HL-60 (cell line): ENCODE data around the gene NUTM1.

Experiments
- DNase-seq, 2 experiments: peaks; one replicate each; pipeline ENCODE4 v3.0.0-alpha.2; 2010 to 2020; ENCODE audit warnings: low read depth in 1 of 2, low spot score in 1 of 2
- H3K27ac ChIP-seq: fragments of 250-450 bp; sonication (Bioruptor Pico); replicated peaks from 2 replicates; pipeline ENCODE4 v1.5.1; 2020; ENCODE audit warnings: mild to moderate bottlenecking, moderate library complexity
- H3K27me3 ChIP-seq: fragments of 250-450 bp; sonication (Bioruptor Pico); 2 replicates; pipeline ENCODE4 v1.5.1; 2021; ENCODE audit warnings: mild to moderate bottlenecking, moderate library complexity; ENCODE audit not compliant: insufficient read depth, poor library complexity, severe bottlenecking
- H3K4me3 ChIP-seq: replicated peaks from 2 replicates; pipeline ENCODE4 v1.5.1; 2011; ENCODE audit warnings: mild to moderate bottlenecking, control low read depth, low read length; ENCODE audit not compliant: insufficient read depth
- CTCF ChIP-seq: IDR thresholded peaks from one replicate; pipeline ENCODE4 v1.5.1; 2011; ENCODE audit warnings: low read length, control low read depth, inconsistent platforms; ENCODE audit not compliant: insufficient read depth
- GABPA ChIP-seq: IDR thresholded peaks from 2 replicates; pipeline ENCODE4 v1.6.1; 2012; ENCODE audit warnings: low read depth
- POLR2AphosphoS5 ChIP-seq: IDR thresholded peaks from 2 replicates; pipeline ENCODE4 v1.6.1; 2012; ENCODE audit warnings: low read depth
- REST ChIP-seq: IDR thresholded peaks from 2 replicates; pipeline ENCODE4 v1.6.1; 2012; ENCODE audit warnings: low read depth; ENCODE audit not compliant: insufficient replicate concordance
- SPI1 ChIP-seq: IDR thresholded peaks from 2 replicates; pipeline ENCODE4 v1.6.1; 2012; ENCODE audit warnings: low read depth, mild to moderate bottlenecking, borderline replicate concordance

The NUTM1 gene

GRCh38 chr15:34331809-34332208 is 11.3 kb upstream of the NUTM1 start:
- no peak for DNase-seq
- Histone ChIP-seq H3K27ac (no peak overlapping the region), H3K4me3 (no peak overlapping the region), H3K27me3 (no peaks in the 10 kb centered on the region)
- TF ChIP-seq POLR2AphosphoS5, result no peak
- TF ChIP-seq SPI1, result no peak
- TF ChIP-seq GABPA, result no peak
- no peak for TF ChIP-seq CTCF
- TF ChIP-seq REST, result no peak

- no peaks in the 10 kb centered on the region for H3K27me3 ChIP-seq
- TF ChIP-seq GABPA, result no peak
- no peak for TF ChIP-seq CTCF
- no peak for TF ChIP-seq REST
- TF ChIP-seq POLR2AphosphoS5, result no peak
- TF ChIP-seq SPI1, result no peak
- no peak for DNase-seq
- H3K4me3 ChIP-seq, result no peak overlapping the region
- no peak overlapping the region for H3K27ac ChIP-seq
Measured at GRCh38 chr15:34332553-34333120, 10.5 kb upstream of the NUTM1 start.

- TF ChIP-seq POLR2AphosphoS5 (no peak), REST (no peak), SPI1 (no peak), CTCF (no peak), GABPA (no peak)
- H3K4me3 ChIP-seq, result peak overlapping the region; percentile 26
- DNase-seq, result no peak
- no peaks in the 10 kb centered on the region for H3K27me3 ChIP-seq
- H3K27ac ChIP-seq, result peak overlapping the region; percentile 90
Measured at GRCh38 chr15:34334672-34335071, 8.4 kb upstream of the NUTM1 start.
